GM21447 (cell line): ENCODE results near the gene DEFB123.
"Not testable (repeated sequence)": the region's sequence is repeated elsewhere in the genome, so short reads cannot be mapped to it uniquely, and the experiment has no call there.

Experiments
- ATAC-seq: cut with Tn5 transposase; IDR thresholded peaks from one replicate; pipeline ENCODE4 v1.9.1; 2021; ENCODE audit not compliant: unreplicated experiment

The DEFB123 gene

GRCh38 chr20:31440012-31440659, at the start of gene DEFB123:
Gene DEFB123, plus strand, starts transcription at chr20:31440632. Its CDS starts 67 bp downstream, at chr20:31440699.
- ATAC-seq: no peak

DNA sequence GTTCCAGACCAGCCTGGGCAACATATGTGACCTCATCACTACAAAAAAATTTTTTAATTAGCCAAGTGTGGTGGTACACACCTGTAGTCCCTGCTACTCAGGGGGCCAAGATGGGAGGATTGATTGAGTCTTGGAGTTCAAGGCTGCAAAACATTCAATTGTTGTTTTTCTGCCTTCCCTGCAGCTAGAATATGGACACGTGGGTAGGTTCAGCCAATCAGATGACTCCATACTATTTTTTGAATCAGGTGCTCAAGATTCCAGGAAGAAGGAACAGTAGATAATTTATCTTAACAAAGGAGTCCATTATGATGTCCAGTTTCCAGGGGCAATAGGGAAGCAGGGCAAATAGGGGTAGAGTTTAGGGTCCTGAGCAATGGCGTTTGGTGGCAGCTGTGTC, 47.6 kb upstream of the DEFB123 start:
- ATAC-seq: no peak

DNA sequence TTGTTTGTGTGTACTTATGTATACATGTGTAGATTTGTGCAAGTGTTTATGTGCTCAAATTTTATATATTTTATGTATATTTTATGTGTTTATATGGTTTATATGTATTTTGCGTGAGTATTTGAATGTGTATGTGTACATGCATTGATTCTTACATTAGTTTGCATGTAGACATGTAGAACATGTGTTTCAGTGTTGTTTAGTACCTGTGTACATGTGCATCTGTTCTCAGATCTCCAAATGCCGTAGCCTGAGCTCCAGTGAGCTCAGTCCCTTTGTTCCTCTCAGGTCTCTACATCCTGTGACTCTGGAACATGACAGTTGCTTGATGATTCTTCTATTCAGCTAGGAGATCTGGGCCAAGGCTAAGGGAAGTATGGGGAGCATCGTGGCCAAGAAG, 45.5 kb upstream of the DEFB123 start:
- ATAC-seq: no peak

GRCh38 chr20:31403886-31404285, 36.5 kb upstream of the DEFB123 start:
- ATAC-seq: no peak

DNA sequence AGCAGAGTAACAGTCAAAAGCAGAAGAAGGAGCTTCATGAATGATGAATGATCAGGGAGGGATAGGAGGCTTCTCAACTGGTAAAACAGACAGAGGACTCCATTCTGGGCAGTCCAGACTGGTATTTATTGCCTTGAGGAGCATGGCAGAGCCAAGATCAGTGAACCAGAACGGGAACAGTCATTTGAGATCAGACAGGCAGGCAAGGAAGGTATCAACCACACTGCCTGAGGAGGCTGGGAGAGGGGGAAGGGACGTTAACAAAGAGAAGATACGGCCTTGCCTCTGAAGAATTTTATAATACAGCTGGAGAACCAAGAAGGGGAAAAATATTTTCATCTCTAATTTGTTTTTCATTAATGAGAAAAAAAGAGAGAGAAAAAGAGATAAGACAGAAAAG, 34.3 kb upstream of the DEFB123 start, which contains the start of gene DEFB121:
TSS of gene DEFB121 (minus strand) at position 101 of the 400 bp plus-strand sequence. CDS start at position 38, 63 bp downstream.
- no peak for ATAC-seq

- ATAC-seq: no peak
Observed at GRCh38 chr20:31410011-31410410, 30.4 kb upstream of the DEFB123 start.

DNA sequence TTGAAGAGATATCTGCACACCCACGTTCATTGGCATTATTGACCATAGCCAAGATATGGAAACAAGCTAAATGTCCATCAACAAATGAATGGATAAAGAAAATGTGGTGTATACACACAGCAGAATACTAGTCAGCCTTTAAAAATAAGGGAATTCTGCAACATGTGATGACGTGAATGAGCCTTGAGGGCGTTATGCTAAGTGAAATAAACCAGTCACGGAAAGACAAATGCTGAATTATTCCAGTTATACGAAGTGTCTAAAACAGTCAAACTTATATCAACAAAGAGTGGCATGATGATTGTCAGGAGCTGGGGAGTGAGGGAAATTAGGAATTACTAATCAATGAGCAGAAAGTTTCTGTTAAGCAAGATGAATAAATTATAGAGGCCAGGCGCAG, 26.1 kb upstream of the DEFB123 start:
- no peak for ATAC-seq

GRCh38 chr20:31415653-31416052, 24.8 kb upstream of the DEFB123 start:
- ATAC-seq: no peak

GRCh38 chr20:31418307-31418706, 22.1 kb upstream of the DEFB123 start:
- ATAC-seq: no peak

DNA sequence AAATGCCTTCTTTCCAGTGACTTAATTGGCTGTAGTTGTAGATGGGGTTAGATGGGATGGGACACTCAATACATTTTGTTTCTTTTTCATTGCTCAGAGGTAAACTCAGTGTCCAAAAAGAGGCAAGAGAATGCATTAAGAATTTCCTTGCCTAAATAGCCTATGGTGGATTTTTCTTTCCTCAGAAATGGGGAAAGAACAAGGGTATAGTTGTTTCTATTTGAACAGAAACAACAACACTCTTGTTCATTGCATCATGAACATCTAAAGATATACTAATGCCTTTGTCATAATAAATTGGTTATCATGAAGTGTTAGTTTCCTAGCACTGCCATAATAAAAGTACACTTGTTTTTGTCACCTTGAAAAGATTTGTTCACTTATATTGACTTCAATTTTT, 14.6 kb upstream of the DEFB123 start:
- ATAC-seq: no peak

- not testable (repeated sequence) for ATAC-seq
Observed at GRCh38 chr20:31426891-31427551, 13.4 kb upstream of the DEFB123 start.

- not testable (repeated sequence) for ATAC-seq
Observed at GRCh38 chr20:31427576-31427975, 12.9 kb upstream of the DEFB123 start.

GRCh38 chr20:31430568-31431115, 9.8 kb upstream of the DEFB123 start:
- ATAC-seq: no peak

- no peak for ATAC-seq
Observed at GRCh38 chr20:31446084-31446819, 5.8 kb downstream of the DEFB123 start.

- ATAC-seq: no peak
Observed at GRCh38 chr20:31449511-31450414, 9.3 kb downstream of the DEFB123 start.

DNA sequence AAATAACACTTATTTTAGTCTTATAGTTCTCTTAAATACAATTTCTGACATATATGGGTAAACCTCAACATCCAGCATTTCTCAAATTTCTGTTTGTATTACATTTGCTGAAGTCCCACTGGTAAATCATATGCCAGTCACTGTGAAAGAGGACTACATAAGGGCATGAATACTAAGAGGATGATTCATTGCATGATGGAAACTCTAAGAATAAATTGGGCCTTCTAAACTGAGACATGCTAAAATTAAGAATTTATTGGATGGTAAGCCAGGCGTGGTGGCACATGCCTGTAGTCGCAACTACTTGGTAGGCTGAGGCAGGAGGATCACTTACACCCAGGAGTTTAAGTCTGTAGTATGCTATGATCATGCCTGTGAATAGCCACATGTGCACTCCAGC, 12.1 kb downstream of the DEFB123 start:
- ATAC-seq: no peak

- no peak for ATAC-seq
Observed at GRCh38 chr20:31454361-31454760, 13.9 kb downstream of the DEFB123 start.

DNA sequence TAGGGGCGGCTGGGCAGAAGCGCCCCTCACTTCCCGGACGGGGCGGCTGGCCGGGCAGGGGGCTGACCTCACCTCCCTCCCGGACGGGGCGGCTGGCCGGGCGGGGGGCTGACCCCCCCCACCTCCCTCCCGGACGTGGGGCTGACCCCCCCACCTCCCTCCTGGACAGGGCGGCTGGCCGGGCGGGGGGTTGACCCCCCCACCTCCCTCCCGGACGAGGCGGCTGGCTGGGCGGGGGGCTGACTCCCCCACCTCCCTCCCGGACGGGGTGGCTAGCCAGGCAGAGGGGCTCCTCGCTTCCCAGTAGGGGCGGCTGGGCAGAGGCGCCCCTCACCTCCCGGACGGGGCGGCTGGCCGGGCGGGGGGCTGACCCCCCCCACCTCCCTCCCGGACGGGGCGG, 30.5 kb downstream of the DEFB123 start:
- not testable (repeated sequence) for ATAC-seq

GRCh38 chr20:31472395-31473330, 32.2 kb downstream of the DEFB123 start:
- ATAC-seq: no peak
